Measurements from ENCODE around the gene KCNIP3. TPM values are rescaled to one million over a fixed set of nuclear protein-coding genes. Genes with fewer than 3 reads are reported as not detected.

Gene KCNIP3
- total and polyA plus RNA-seq, 9 of the 15 experiments (the other 6 are each of a cell fraction or from before 2014, with no cell fraction given): 0.04 TPM; not detected in 8

- CTCF ChIA-PET (ENCODE audit: low intra/inter-chr PET ratio): no interaction called here
- WGBS (ENCODE audit: insufficient coverage, low coverage, missing lambda C conversion rate): 1% methylated on average over 6 of the region's 6 CpGs
- no peak overlapping the region for H3K27ac ChIP-seq (ENCODE audit: extremely low read depth, low read depth, low read length)
- H3K9ac ChIP-seq (ENCODE audit: insufficient read depth in 1 of 2, low read depth in 2 of 2, low read length in 2 of 2): no peak overlapping the region
- DNase-seq (ENCODE audit: extremely low read depth in 1 of 4, low spot score in 3 of 4): no peak
- H3K4me2 ChIP-seq (ENCODE audit: insufficient read depth, low read length): no peak overlapping the region
- H3K4me1 ChIP-seq (replicated peaks in 1 of 2; ENCODE audit: control insufficient read depth in 2 of 2, insufficient read depth in 2 of 2, low read length in 2 of 2): no peaks in the 10 kb centered on the region
- no peak for ATAC-seq
- FAIRE-seq: no peak
- H3K36me3 ChIP-seq (ENCODE audit: control insufficient read depth, insufficient read depth, low read length): no peaks in the 10 kb centered on the region
- no peaks in the 10 kb centered on the region for H3K79me2 ChIP-seq (ENCODE audit: control insufficient read depth, insufficient read depth, low read length)
- POLR2A ChIA-PET: no interaction called here
- in situ Hi-C loops (cut with MboI) (no loop called here), intact Hi-C loops (cut with micrococcal nuclease) (no loop called here)
- TF ChIP-seq ELF2 (CRISPR knock-in tag; IDR thresholded peaks at IDR 0.05) (no peak), ZNF655 (CRISPR knock-in tag; IDR thresholded peaks at IDR 0.05) (no peak), ZNF212 (CRISPR knock-in tag; IDR thresholded peaks at IDR 0.05) (no peak), ZNF584 (CRISPR knock-in tag; IDR thresholded peaks at IDR 0.05; ENCODE audit: low read depth) (no peak), PHB2 (IDR thresholded peaks at IDR 0.05; ENCODE audit: low read depth) (no peak), STAT5B (CRISPR knock-in tag; IDR thresholded peaks at IDR 0.05) (no peak), ZNF23 (CRISPR knock-in tag; IDR thresholded peaks at IDR 0.05) (no peak), FUS (optimal IDR thresholded peaks at IDR 0.05; ENCODE audit: low read depth, low read length) (no peak), KAT8 (IDR thresholded peaks at IDR 0.05; ENCODE audit: low read depth) (no peak), CREB3L1 (IDR thresholded peaks at IDR 0.05; ENCODE audit: borderline replicate concordance, low read depth) (no peak), ZNF507 (tag; conservative IDR thresholded peaks at IDR 0.05) (no peak)
- peaks cover 2 to 24% of the 10 kb centered on the region in 2 experiments; a peak in 2 of 5 replicates for H3K27me3 ChIP-seq (ENCODE audit: control insufficient read depth in 2 of 2, insufficient read depth in 2 of 2, low read length in 2 of 2)
- no peaks in the 10 kb centered on the region for H3K9me3 ChIP-seq (replicated peaks; ENCODE audit: control insufficient read depth, insufficient read depth, low read depth, low read length)
- no peak overlapping the region for H2AFZ ChIP-seq (ENCODE audit: low read depth, low read length)
- no peaks in the 10 kb centered on the region for H3K9me1 ChIP-seq (ENCODE audit: control insufficient read depth, insufficient read depth, low read length)
- BruUV-seq (replicated peaks): no TSS peak
- no peak overlapping the region for H3K4me3 ChIP-seq
- H4K20me1 ChIP-seq (replicated peaks; ENCODE audit: control insufficient read depth, insufficient read depth, low read length): no peaks in the 10 kb centered on the region
Observed at GRCh38 chr2:95261602-95262001, 35.5 kb upstream of the KCNIP3 start.

Data from K562 (cell line).